ENCODE measurements around the gene SERPINE2.

DNA sequence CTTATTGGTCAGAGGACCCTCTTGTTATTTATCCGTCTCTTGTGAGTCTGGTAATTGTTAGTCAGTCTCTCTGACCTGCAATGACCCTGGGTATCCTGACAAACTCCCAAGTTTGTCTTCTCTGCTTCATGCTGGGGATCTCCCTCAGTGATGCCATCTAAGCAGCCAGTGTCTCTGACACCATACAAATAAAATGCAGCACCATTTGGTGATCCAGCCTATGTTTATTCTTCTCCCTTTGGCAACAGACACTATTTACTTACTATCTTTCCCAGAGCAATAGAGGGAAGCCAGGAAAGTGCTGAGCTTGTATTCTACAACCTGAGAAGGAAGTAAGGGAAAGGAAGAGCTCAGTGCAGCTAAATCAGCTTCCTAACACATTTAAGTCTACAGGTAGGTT, 15.9 kb downstream of the SERPINE2 start:
- TF ChIP-seq POLR2AphosphoS5 (IDR thresholded peaks at IDR 0.05), result no peak
- TF ChIP-seq POLR2A (IDR thresholded peaks at IDR 0.05), result no peak
- TF ChIP-seq, protein P1, sequence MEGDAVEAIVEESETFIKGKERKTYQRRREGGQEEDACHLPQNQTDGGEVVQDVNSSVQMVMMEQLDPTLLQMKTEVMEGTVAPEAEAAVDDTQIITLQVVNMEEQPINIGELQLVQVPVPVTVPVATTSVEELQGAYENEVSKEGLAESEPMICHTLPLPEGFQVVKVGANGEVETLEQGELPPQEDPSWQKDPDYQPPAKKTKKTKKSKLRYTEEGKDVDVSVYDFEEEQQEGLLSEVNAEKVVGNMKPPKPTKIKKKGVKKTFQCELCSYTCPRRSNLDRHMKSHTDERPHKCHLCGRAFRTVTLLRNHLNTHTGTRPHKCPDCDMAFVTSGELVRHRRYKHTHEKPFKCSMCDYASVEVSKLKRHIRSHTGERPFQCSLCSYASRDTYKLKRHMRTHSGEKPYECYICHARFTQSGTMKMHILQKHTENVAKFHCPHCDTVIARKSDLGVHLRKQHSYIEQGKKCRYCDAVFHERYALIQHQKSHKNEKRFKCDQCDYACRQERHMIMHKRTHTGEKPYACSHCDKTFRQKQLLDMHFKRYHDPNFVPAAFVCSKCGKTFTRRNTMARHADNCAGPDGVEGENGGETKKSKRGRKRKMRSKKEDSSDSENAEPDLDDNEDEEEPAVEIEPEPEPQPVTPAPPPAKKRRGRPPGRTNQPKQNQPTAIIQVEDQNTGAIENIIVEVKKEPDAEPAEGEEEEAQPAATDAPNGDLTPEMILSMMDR (IDR thresholded peaks at IDR 0.05), result no peak
- TF ChIP-seq EP300 (IDR thresholded peaks at IDR 0.05), result no peak

Data from sigmoid colon (tissue), 4 donors.